Thyroid gland (tissue), 4 donors: ENCODE data around the gene CNBD2.

Experiments
- POLR2A ChIP-seq, 2 donors: fragments of 450-650 bp; IDR thresholded peaks; one replicate each; pipeline ENCODE4 v1.6.1; 2017; ENCODE audit warnings: antibody characterized with exemption in 2 of 2, mild to moderate bottlenecking in 2 of 2, moderate library complexity in 1 of 2
- TF ChIP-seq, protein P1 (sequence below), 6 experiments: fragments of 200-600 bp in 3 of 6; fragments of 450-650 bp in 3 of 6; sonication (generic) in 3 of 6; IDR thresholded peaks; one replicate each; pipeline ENCODE4 v1.5.1; 2016 to 2019; ENCODE audit warnings: antibody characterized with exemption in 6 of 6, mild to moderate bottlenecking in 2 of 6, inconsistent platforms in 1 of 6, moderate library complexity in 1 of 6

DNA sequence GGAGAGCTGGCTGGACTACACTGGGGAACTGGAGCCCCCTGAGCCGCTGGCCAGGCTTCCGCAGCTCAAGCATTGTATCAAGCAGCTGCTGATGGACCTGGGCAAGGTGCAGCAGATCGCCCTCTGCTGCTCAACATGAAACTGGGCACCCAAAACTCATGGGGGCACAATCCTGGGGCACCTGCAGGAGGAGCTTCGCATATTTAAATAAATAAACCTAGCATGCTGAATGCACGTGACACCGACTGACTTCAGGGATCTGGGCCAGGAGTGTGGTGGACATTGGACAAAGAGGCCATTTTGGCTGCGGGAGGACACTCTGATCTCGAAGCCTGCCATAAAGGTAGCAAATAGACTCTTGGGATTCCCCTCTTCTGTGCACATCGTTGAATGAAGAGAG, 20.9 kb upstream of the CNBD2 start:
- TF ChIP-seq POLR2A (IDR thresholded peaks at IDR 0.05), result no peak
- TF ChIP-seq, protein P1, sequence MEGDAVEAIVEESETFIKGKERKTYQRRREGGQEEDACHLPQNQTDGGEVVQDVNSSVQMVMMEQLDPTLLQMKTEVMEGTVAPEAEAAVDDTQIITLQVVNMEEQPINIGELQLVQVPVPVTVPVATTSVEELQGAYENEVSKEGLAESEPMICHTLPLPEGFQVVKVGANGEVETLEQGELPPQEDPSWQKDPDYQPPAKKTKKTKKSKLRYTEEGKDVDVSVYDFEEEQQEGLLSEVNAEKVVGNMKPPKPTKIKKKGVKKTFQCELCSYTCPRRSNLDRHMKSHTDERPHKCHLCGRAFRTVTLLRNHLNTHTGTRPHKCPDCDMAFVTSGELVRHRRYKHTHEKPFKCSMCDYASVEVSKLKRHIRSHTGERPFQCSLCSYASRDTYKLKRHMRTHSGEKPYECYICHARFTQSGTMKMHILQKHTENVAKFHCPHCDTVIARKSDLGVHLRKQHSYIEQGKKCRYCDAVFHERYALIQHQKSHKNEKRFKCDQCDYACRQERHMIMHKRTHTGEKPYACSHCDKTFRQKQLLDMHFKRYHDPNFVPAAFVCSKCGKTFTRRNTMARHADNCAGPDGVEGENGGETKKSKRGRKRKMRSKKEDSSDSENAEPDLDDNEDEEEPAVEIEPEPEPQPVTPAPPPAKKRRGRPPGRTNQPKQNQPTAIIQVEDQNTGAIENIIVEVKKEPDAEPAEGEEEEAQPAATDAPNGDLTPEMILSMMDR (IDR thresholded peaks at IDR 0.05), result peak in 1 of 6 experiments; percentile 15
